WTC11 (cell line): ENCODE measurements around the gene LOXL1. TPM values are rescaled to one million over a fixed set of nuclear protein-coding genes. Genes with fewer than 3 reads are reported as not detected.

Experiments
- ATAC-seq: fragments of 200-7000 bp; cut with Tn5 transposase; 2 replicates; pipeline ENCODE4 v1.10.0; 2021; ENCODE audit warnings: mild to moderate bottlenecking, moderate library complexity
- CTCF ChIA-PET: fragments of 300-600 bp; sonication (Branson Sonifier 250); formaldehyde crosslinking; loops from one replicate; lab custom pipeline; 2021; ENCODE audit warnings: antibody characterized with exemption; lab: Charles Lee
- POLR2A ChIA-PET: fragments of 350-600 bp; sonication (Branson Sonifier 250); formaldehyde crosslinking; loops from one replicate; lab custom pipeline; 2021; ENCODE audit warnings: antibody characterized with exemption; lab: Charles Lee
- DNase-seq: peaks from one replicate; pipeline ENCODE4 v3.0.0; 2021; ENCODE audit warnings: low spot score
- H3K27ac Mint-ChIP-seq: 2 replicates; pipeline ENCODE4 v1.8.0; 2021; ENCODE audit warnings: mixed read lengths
- H3K27me3 Mint-ChIP-seq: 2 replicates; pipeline ENCODE4 v1.8.0; 2021; ENCODE audit warnings: low read depth, mild to moderate bottlenecking, moderate library complexity, mixed read lengths
- H3K36me3 Mint-ChIP-seq: 2 replicates; pipeline ENCODE4 v1.8.0; 2021; ENCODE audit warnings: mixed read lengths
- H3K4me1 Mint-ChIP-seq: 2 replicates; pipeline ENCODE4 v1.8.0; 2022; ENCODE audit warnings: mixed read lengths
- H3K4me3 Mint-ChIP-seq: 2 replicates; pipeline ENCODE4 v1.8.0; 2021; ENCODE audit warnings: mild to moderate bottlenecking, moderate library complexity, mixed read lengths
- H3K9me3 Mint-ChIP-seq: 2 replicates; pipeline ENCODE4 v1.8.0; 2021; ENCODE audit warnings: mixed read lengths
- CREM ChIP-seq: sonication (generic); formaldehyde crosslinking; IDR thresholded peaks from 2 replicates; pipeline ENCODE4 v1.8.1; 2022; ENCODE audit warnings: mild to moderate bottlenecking, missing genetic modification reagents, moderate library complexity
- ESRRA ChIP-seq: sonication (generic); formaldehyde crosslinking; IDR thresholded peaks from 2 replicates; pipeline ENCODE4 v1.8.1; 2022; ENCODE audit warnings: mild to moderate bottlenecking, missing genetic modification reagents, borderline replicate concordance
- JAZF1 ChIP-seq: fragments of 250-450 bp; sonication (Bioruptor Pico); IDR thresholded peaks from 2 replicates; pipeline ENCODE4 v1.9.0; 2021; ENCODE audit warnings: moderate library complexity, mild to moderate bottlenecking, inconsistent platforms
- NFATC4 ChIP-seq: fragments of 250-450 bp; sonication (Bioruptor Pico); IDR thresholded peaks from 2 replicates; pipeline ENCODE4 v1.9.0; 2021; ENCODE audit warnings: mild to moderate bottlenecking
- NR1H2 ChIP-seq: sonication (generic); formaldehyde crosslinking; IDR thresholded peaks from 2 replicates; pipeline ENCODE4 v1.9.0; 2021; ENCODE audit warnings: mild to moderate bottlenecking, moderate library complexity, missing genetic modification reagents
- NR2C2 ChIP-seq: sonication (generic); formaldehyde crosslinking; IDR thresholded peaks from 2 replicates; pipeline ENCODE4 v1.8.0; 2022; ENCODE audit warnings: mild to moderate bottlenecking, missing genetic modification reagents
- OVOL2 ChIP-seq: fragments of 250-450 bp; sonication (Bioruptor Pico); IDR thresholded peaks from 2 replicates; pipeline ENCODE4 v1.9.0; 2021; ENCODE audit warnings: mild to moderate bottlenecking, borderline replicate concordance
- SP1 ChIP-seq: sonication (generic); formaldehyde crosslinking; conservative IDR thresholded peaks from 2 replicates; pipeline ENCODE4 v1.8.1; 2022; ENCODE audit warnings: missing genetic modification reagents
- TEAD4 ChIP-seq: sonication (generic); formaldehyde crosslinking; IDR thresholded peaks from 2 replicates; pipeline ENCODE4 v1.8.0; 2022; ENCODE audit warnings: mild to moderate bottlenecking, missing genetic modification reagents
- ZBTB21 ChIP-seq: sonication (generic); formaldehyde crosslinking; IDR thresholded peaks from 2 replicates; pipeline ENCODE4 v1.8.1; 2023; ENCODE audit warnings: mild to moderate bottlenecking, missing genetic modification reagents, borderline replicate concordance
- ZNF317 ChIP-seq: sonication (generic); formaldehyde crosslinking; IDR thresholded peaks from 2 replicates; pipeline ENCODE4 v1.8.1; 2023; ENCODE audit warnings: low read depth, mild to moderate bottlenecking, moderate library complexity, missing genetic modification reagents, borderline replicate concordance
- ZNF416 ChIP-seq: fragments of 250-450 bp; sonication (Bioruptor Pico); IDR thresholded peaks from 2 replicates; pipeline ENCODE4 v1.9.0; 2021; ENCODE audit warnings: mild to moderate bottlenecking, inconsistent platforms
- ZNF423 ChIP-seq: fragments of 250-450 bp; sonication (Bioruptor Pico); IDR thresholded peaks from 2 replicates; pipeline ENCODE4 v2.1.2; 2022; ENCODE audit warnings: mild to moderate bottlenecking, moderate library complexity
- total RNA-seq: library from RNA; stranded (reverse); gene quantifications from 3 replicates; pipeline ENCODE4 v1.2.3, GENCODE V29; 2021
- TF ChIP-seq, protein P1 (sequence below): sonication (generic); formaldehyde crosslinking; IDR thresholded peaks from 2 replicates; pipeline ENCODE4 v1.8.1; 2023; ENCODE audit warnings: mild to moderate bottlenecking, missing genetic modification reagents
- TF ChIP-seq, protein P2 (sequence below): sonication (generic); formaldehyde crosslinking; IDR thresholded peaks from 2 replicates; pipeline ENCODE4 v1.8.1; 2023; ENCODE audit warnings: mild to moderate bottlenecking, missing genetic modification reagents
- TF ChIP-seq, protein P3 (sequence below): sonication (generic); formaldehyde crosslinking; IDR thresholded peaks from 2 replicates; pipeline ENCODE4 v1.8.1; 2022; ENCODE audit warnings: missing genetic modification reagents, borderline replicate concordance
- TF ChIP-seq, protein P4 (sequence below): fragments of 250-450 bp; sonication (Bioruptor Pico); IDR thresholded peaks from 2 replicates; pipeline ENCODE4 v2.1.2; 2022; ENCODE audit warnings: mild to moderate bottlenecking, moderate library complexity
- TF ChIP-seq, protein P5 (sequence below): fragments of 250-450 bp; sonication (Bioruptor Pico); IDR thresholded peaks from 2 replicates; pipeline ENCODE4 v1.8.0; 2021; ENCODE audit warnings: mild to moderate bottlenecking
- TF ChIP-seq, protein P6 (sequence below): sonication (generic); formaldehyde crosslinking; IDR thresholded peaks from 2 replicates; pipeline ENCODE4 v1.8.1; 2023; ENCODE audit warnings: mild to moderate bottlenecking, missing genetic modification reagents, moderate library complexity
- TF ChIP-seq, protein P7 (sequence below): fragments of 250-450 bp; sonication (Bioruptor Pico); IDR thresholded peaks from 2 replicates; pipeline ENCODE4 v1.9.0; 2021; ENCODE audit warnings: mild to moderate bottlenecking
- TF ChIP-seq, protein P8 (sequence below): sonication (generic); formaldehyde crosslinking; IDR thresholded peaks from 2 replicates; pipeline ENCODE4 v1.8.0; 2022; ENCODE audit warnings: mild to moderate bottlenecking, missing genetic modification reagents
- TF ChIP-seq, protein P9 (sequence below): sonication (generic); formaldehyde crosslinking; IDR thresholded peaks from 2 replicates; pipeline ENCODE4 v1.8.1; 2022; ENCODE audit warnings: low read depth, missing genetic modification reagents, borderline replicate concordance

LOXL1 gene
- total RNA-seq, 1 experiment from 2014 or later: 10.6 TPM

DNA sequence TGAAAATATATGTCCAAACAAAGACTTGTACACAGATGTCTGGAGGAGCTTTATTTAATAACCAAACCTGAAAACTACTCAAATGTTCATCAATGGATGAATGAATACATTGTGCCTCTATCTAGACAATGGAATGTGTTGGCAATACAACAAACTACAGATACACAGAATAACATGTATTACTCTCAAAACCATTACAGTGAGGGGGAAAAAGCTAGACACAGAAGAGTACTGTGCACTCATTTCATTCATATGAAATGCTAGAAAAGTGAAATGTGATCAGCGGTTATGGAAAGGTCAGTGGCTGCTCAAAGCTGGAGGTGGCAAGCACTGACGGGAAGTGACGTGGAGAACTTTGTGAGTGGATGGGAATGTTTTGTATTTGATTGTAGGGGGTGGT lies 52.6 kb downstream of the LOXL1 start:
- CTCF ChIA-PET: interaction anchor here (1.3 to 2.6 kb wide), 3 partner anchors 13 to 28 kb away, joined by 4 to 7 read pairs (median 5); partner anchors contain the start of gene STOML1
- no peak overlapping the region for H3K4me3 Mint-ChIP-seq
- TF ChIP-seq, protein P1, sequence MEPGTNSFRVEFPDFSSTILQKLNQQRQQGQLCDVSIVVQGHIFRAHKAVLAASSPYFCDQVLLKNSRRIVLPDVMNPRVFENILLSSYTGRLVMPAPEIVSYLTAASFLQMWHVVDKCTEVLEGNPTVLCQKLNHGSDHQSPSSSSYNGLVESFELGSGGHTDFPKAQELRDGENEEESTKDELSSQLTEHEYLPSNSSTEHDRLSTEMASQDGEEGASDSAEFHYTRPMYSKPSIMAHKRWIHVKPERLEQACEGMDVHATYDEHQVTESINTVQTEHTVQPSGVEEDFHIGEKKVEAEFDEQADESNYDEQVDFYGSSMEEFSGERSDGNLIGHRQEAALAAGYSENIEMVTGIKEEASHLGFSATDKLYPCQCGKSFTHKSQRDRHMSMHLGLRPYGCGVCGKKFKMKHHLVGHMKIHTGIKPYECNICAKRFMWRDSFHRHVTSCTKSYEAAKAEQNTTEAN (CRISPR knock-in tag): no peak
- no peak for TF ChIP-seq TEAD4 (CRISPR knock-in tag)
- TF ChIP-seq JAZF1: no peak
- TF ChIP-seq, protein P2, sequence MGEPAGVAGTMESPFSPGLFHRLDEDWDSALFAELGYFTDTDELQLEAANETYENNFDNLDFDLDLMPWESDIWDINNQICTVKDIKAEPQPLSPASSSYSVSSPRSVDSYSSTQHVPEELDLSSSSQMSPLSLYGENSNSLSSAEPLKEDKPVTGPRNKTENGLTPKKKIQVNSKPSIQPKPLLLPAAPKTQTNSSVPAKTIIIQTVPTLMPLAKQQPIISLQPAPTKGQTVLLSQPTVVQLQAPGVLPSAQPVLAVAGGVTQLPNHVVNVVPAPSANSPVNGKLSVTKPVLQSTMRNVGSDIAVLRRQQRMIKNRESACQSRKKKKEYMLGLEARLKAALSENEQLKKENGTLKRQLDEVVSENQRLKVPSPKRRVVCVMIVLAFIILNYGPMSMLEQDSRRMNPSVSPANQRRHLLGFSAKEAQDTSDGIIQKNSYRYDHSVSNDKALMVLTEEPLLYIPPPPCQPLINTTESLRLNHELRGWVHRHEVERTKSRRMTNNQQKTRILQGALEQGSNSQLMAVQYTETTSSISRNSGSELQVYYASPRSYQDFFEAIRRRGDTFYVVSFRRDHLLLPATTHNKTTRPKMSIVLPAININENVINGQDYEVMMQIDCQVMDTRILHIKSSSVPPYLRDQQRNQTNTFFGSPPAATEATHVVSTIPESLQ (CRISPR knock-in tag): no peak
- no peak for TF ChIP-seq ZBTB21
- TF ChIP-seq, protein P3, sequence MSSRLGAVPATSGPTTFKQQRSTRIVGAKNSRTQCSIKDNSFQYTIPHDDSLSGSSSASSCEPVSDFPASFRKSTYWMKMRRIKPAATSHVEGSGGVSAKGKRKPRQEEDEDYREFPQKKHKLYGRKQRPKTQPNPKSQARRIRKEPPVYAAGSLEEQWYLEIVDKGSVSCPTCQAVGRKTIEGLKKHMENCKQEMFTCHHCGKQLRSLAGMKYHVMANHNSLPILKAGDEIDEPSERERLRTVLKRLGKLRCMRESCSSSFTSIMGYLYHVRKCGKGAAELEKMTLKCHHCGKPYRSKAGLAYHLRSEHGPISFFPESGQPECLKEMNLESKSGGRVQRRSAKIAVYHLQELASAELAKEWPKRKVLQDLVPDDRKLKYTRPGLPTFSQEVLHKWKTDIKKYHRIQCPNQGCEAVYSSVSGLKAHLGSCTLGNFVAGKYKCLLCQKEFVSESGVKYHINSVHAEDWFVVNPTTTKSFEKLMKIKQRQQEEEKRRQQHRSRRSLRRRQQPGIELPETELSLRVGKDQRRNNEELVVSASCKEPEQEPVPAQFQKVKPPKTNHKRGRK: no peak
- TF ChIP-seq, protein P4, sequence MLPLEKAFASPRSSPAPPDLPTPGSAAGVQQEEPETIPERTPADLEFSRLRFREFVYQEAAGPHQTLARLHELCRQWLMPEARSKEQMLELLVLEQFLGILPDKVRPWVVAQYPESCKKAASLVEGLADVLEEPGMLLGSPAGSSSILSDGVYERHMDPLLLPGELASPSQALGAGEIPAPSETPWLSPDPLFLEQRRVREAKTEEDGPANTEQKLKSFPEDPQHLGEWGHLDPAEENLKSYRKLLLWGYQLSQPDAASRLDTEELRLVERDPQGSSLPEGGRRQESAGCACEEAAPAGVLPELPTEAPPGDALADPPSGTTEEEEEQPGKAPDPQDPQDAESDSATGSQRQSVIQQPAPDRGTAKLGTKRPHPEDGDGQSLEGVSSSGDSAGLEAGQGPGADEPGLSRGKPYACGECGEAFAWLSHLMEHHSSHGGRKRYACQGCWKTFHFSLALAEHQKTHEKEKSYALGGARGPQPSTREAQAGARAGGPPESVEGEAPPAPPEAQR (CRISPR knock-in tag): no peak
- TF ChIP-seq ZNF416 (CRISPR knock-in tag): no peak
- TF ChIP-seq CREM: no peak
- TF ChIP-seq ZNF423 (CRISPR knock-in tag): no peak
- TF ChIP-seq OVOL2 (CRISPR knock-in tag): no peak
- no peak for TF ChIP-seq NFATC4
- TF ChIP-seq NR1H2: no peak
- TF ChIP-seq, protein P5, sequence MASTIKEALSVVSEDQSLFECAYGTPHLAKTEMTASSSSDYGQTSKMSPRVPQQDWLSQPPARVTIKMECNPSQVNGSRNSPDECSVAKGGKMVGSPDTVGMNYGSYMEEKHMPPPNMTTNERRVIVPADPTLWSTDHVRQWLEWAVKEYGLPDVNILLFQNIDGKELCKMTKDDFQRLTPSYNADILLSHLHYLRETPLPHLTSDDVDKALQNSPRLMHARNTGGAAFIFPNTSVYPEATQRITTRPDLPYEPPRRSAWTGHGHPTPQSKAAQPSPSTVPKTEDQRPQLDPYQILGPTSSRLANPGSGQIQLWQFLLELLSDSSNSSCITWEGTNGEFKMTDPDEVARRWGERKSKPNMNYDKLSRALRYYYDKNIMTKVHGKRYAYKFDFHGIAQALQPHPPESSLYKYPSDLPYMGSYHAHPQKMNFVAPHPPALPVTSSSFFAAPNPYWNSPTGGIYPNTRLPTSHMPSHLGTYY (CRISPR knock-in tag): no peak
- TF ChIP-seq, all 79 proteins: peak for 0
- POLR2A ChIA-PET: no interaction called here
- Mint-ChIP-seq H3K4me1 (no peaks in the 10 kb centered on the region), H3K27ac (no peak overlapping the region), H3K36me3 (no peaks in the 10 kb centered on the region), H3K27me3 (peaks cover 18% of the 10 kb centered on the region), H3K9me3 (peaks cover 7% of the 10 kb centered on the region)
- ATAC-seq (no peak), DNase-seq (no peak)

DNA sequence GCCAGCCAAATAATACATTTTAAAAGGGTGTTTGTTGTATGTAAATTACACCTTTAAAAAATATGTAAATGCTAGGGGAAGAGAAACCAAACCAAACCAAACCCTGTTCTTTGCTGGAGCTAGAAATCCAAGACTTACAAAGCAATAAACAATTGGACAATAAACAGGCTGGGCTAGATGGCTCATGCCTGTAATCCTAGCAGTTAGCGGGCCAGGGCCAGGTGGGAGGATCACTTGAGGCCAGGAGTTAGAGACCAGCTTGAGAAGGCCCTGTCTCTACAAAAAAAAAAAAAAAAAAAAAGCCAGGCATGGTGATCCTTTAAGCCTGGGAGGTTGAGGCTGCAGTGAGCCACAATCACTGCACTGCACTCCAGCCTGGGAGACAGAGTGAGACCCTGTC lies 53.4 kb downstream of the LOXL1 start:
- no peak for DNase-seq
- Mint-ChIP-seq H3K27me3 (peaks cover 11% of the 10 kb centered on the region), H3K27ac (no peak overlapping the region), H3K9me3 (peaks cover under 1% of the 10 kb centered on the region), H3K36me3 (no peaks in the 10 kb centered on the region), H3K4me3 (no peak overlapping the region), H3K4me1 (no peaks in the 10 kb centered on the region)
- ChIA-PET POLR2A (no interaction called here), CTCF (interaction anchor here (0.6 to 1.3 kb wide), 2 partner anchors 29 to 555 kb away, joined by 3 to 4 read pairs; no protein-coding TSS in a partner anchor)
- ATAC-seq: no peak
- TF ChIP-seq SP1 (CRISPR knock-in tag) (no peak), CREM (no peak), ZNF317 (CRISPR knock-in tag) (no peak), ESRRA (CRISPR knock-in tag) (no peak), OVOL2 (CRISPR knock-in tag) (no peak), NR2C2 (no peak), TEAD4 (CRISPR knock-in tag) (no peak), ZBTB21 (no peak), NR1H2 (no peak)
- TF ChIP-seq, protein P6, sequence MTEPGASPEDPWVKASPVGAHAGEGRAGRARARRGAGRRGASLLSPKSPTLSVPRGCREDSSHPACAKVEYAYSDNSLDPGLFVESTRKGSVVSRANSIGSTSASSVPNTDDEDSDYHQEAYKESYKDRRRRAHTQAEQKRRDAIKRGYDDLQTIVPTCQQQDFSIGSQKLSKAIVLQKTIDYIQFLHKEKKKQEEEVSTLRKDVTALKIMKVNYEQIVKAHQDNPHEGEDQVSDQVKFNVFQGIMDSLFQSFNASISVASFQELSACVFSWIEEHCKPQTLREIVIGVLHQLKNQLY: no peak
- TF ChIP-seq, protein P7, sequence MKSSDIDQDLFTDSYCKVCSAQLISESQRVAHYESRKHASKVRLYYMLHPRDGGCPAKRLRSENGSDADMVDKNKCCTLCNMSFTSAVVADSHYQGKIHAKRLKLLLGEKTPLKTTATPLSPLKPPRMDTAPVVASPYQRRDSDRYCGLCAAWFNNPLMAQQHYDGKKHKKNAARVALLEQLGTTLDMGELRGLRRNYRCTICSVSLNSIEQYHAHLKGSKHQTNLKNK: no peak
- TF ChIP-seq, protein P8, sequence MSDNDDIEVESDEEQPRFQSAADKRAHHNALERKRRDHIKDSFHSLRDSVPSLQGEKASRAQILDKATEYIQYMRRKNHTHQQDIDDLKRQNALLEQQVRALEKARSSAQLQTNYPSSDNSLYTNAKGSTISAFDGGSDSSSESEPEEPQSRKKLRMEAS (CRISPR knock-in tag): no peak
- TF ChIP-seq, protein P9, sequence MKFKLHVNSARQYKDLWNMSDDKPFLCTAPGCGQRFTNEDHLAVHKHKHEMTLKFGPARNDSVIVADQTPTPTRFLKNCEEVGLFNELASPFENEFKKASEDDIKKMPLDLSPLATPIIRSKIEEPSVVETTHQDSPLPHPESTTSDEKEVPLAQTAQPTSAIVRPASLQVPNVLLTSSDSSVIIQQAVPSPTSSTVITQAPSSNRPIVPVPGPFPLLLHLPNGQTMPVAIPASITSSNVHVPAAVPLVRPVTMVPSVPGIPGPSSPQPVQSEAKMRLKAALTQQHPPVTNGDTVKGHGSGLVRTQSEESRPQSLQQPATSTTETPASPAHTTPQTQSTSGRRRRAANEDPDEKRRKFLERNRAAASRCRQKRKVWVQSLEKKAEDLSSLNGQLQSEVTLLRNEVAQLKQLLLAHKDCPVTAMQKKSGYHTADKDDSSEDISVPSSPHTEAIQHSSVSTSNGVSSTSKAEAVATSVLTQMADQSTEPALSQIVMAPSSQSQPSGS (CRISPR knock-in tag): no peak
- TF ChIP-seq, protein P5 (CRISPR knock-in tag): no peak
